WTC11 (cell line): ENCODE data around the gene B3GNT7. TPM values are rescaled to one million over a fixed set of nuclear protein-coding genes. Genes with fewer than 3 reads are reported as not detected.

ENCODE experiments used
- ATAC-seq: fragments of 200-7000 bp; cut with Tn5 transposase; 2 replicates; pipeline ENCODE4 v1.10.0; 2021; ENCODE audit warnings: mild to moderate bottlenecking, moderate library complexity
- CTCF ChIA-PET: fragments of 300-600 bp; sonication (Branson Sonifier 250); formaldehyde crosslinking; loops from one replicate; lab custom pipeline; 2021; ENCODE audit warnings: antibody characterized with exemption; lab: Charles Lee
- POLR2A ChIA-PET: fragments of 350-600 bp; sonication (Branson Sonifier 250); formaldehyde crosslinking; loops from one replicate; lab custom pipeline; 2021; ENCODE audit warnings: antibody characterized with exemption; lab: Charles Lee
- DNase-seq: peaks from one replicate; pipeline ENCODE4 v3.0.0; 2021; ENCODE audit warnings: low spot score
- H3K27ac Mint-ChIP-seq: 2 replicates; pipeline ENCODE4 v1.8.0; 2021; ENCODE audit warnings: mixed read lengths
- H3K27me3 Mint-ChIP-seq: 2 replicates; pipeline ENCODE4 v1.8.0; 2021; ENCODE audit warnings: low read depth, mild to moderate bottlenecking, moderate library complexity, mixed read lengths
- H3K36me3 Mint-ChIP-seq: 2 replicates; pipeline ENCODE4 v1.8.0; 2021; ENCODE audit warnings: mixed read lengths
- H3K4me1 Mint-ChIP-seq: 2 replicates; pipeline ENCODE4 v1.8.0; 2022; ENCODE audit warnings: mixed read lengths
- H3K4me3 Mint-ChIP-seq: 2 replicates; pipeline ENCODE4 v1.8.0; 2021; ENCODE audit warnings: mild to moderate bottlenecking, moderate library complexity, mixed read lengths
- H3K9me3 Mint-ChIP-seq: 2 replicates; pipeline ENCODE4 v1.8.0; 2021; ENCODE audit warnings: mixed read lengths
- ARID4B ChIP-seq: sonication (generic); formaldehyde crosslinking; IDR thresholded peaks from 2 replicates; pipeline ENCODE4 v1.8.0; 2023; ENCODE audit warnings: missing genetic modification reagents, mild to moderate bottlenecking, borderline replicate concordance
- CREM ChIP-seq: sonication (generic); formaldehyde crosslinking; IDR thresholded peaks from 2 replicates; pipeline ENCODE4 v1.8.1; 2022; ENCODE audit warnings: mild to moderate bottlenecking, missing genetic modification reagents, moderate library complexity
- E2F4 ChIP-seq: sonication (generic); formaldehyde crosslinking; IDR thresholded peaks from 2 replicates; pipeline ENCODE4 v1.8.1; 2022; ENCODE audit warnings: low read depth, mild to moderate bottlenecking, moderate library complexity, missing genetic modification reagents, borderline replicate concordance
- ELF4 ChIP-seq: sonication (generic); formaldehyde crosslinking; IDR thresholded peaks from 2 replicates; pipeline ENCODE4 v1.8.1; 2022; ENCODE audit warnings: low read depth, mild to moderate bottlenecking, moderate library complexity, missing genetic modification reagents
- ESRRA ChIP-seq: sonication (generic); formaldehyde crosslinking; IDR thresholded peaks from 2 replicates; pipeline ENCODE4 v1.8.1; 2022; ENCODE audit warnings: mild to moderate bottlenecking, missing genetic modification reagents, borderline replicate concordance
- FOXP1 ChIP-seq: sonication (generic); formaldehyde crosslinking; IDR thresholded peaks from 2 replicates; pipeline ENCODE4 v1.8.0; 2022; ENCODE audit warnings: missing genetic modification reagents, mild to moderate bottlenecking, moderate library complexity, borderline replicate concordance
- HMGA2 ChIP-seq: fragments of 250-450 bp; sonication (Bioruptor Pico); IDR thresholded peaks from 2 replicates; pipeline ENCODE4 v1.4.0; 2021; ENCODE audit warnings: mild to moderate bottlenecking, moderate library complexity
- IRF1 ChIP-seq: sonication (generic); formaldehyde crosslinking; IDR thresholded peaks from 2 replicates; pipeline ENCODE4 v1.8.0; 2023; ENCODE audit warnings: missing genetic modification reagents
- IRF2 ChIP-seq: sonication (generic); formaldehyde crosslinking; IDR thresholded peaks from 2 replicates; pipeline ENCODE4 v1.8.0; 2022; ENCODE audit warnings: low read depth, missing genetic modification reagents, borderline replicate concordance
- KAT7 ChIP-seq: sonication (generic); formaldehyde crosslinking; IDR thresholded peaks from 2 replicates; pipeline ENCODE4 v1.8.1; 2023; ENCODE audit warnings: missing genetic modification reagents, mild to moderate bottlenecking, borderline replicate concordance
- MAX ChIP-seq: sonication (generic); formaldehyde crosslinking; IDR thresholded peaks from 2 replicates; pipeline ENCODE4 v1.8.0; 2022; ENCODE audit warnings: mild to moderate bottlenecking, missing genetic modification reagents
- MXD4 ChIP-seq: fragments of 250-450 bp; sonication (Bioruptor Pico); IDR thresholded peaks from 2 replicates; pipeline ENCODE4 v1.8.0; 2021; ENCODE audit warnings: mild to moderate bottlenecking, moderate library complexity, borderline replicate concordance
- NFYB ChIP-seq: sonication (generic); formaldehyde crosslinking; conservative IDR thresholded peaks from 2 replicates; pipeline ENCODE4 v1.8.0; 2022; ENCODE audit warnings: low read depth, missing genetic modification reagents
- NR3C1 ChIP-seq: sonication (generic); formaldehyde crosslinking; conservative IDR thresholded peaks from 2 replicates; pipeline ENCODE4 v1.8.1; 2023; ENCODE audit warnings: low read depth, mild to moderate bottlenecking, missing genetic modification reagents
- RELA ChIP-seq: sonication (generic); formaldehyde crosslinking; IDR thresholded peaks from 2 replicates; pipeline ENCODE4 v1.8.1; 2022; ENCODE audit warnings: missing genetic modification reagents, mild to moderate bottlenecking, borderline replicate concordance
- SMAD4 ChIP-seq: sonication (generic); formaldehyde crosslinking; IDR thresholded peaks from 2 replicates; pipeline ENCODE4 v1.8.0; 2022; ENCODE audit warnings: mild to moderate bottlenecking, missing genetic modification reagents
- USF1 ChIP-seq: sonication (generic); formaldehyde crosslinking; IDR thresholded peaks from 2 replicates; pipeline ENCODE4 v1.8.0; 2022; ENCODE audit warnings: mild to moderate bottlenecking, missing genetic modification reagents
- USF2 ChIP-seq: sonication (generic); formaldehyde crosslinking; IDR thresholded peaks from 2 replicates; pipeline ENCODE4 v1.8.1; 2023; ENCODE audit warnings: mild to moderate bottlenecking, missing genetic modification reagents, moderate library complexity
- ZNF138 ChIP-seq: sonication (generic); formaldehyde crosslinking; conservative IDR thresholded peaks from 2 replicates; pipeline ENCODE4 v1.8.1; 2022; ENCODE audit warnings: mild to moderate bottlenecking, moderate library complexity, missing genetic modification reagents
- ZNF232 ChIP-seq: sonication (generic); formaldehyde crosslinking; IDR thresholded peaks from 2 replicates; pipeline ENCODE4 v1.8.0; 2022; ENCODE audit warnings: mild to moderate bottlenecking, missing genetic modification reagents
- ZNF263 ChIP-seq: sonication (generic); formaldehyde crosslinking; IDR thresholded peaks from 2 replicates; pipeline ENCODE4 v1.8.1; 2022; ENCODE audit warnings: low read depth, mild to moderate bottlenecking, moderate library complexity, missing genetic modification reagents
- ZNF671 ChIP-seq: fragments of 250-450 bp; sonication (Bioruptor Pico); IDR thresholded peaks from 2 replicates; pipeline ENCODE4 v1.8.0; 2021; ENCODE audit warnings: mild to moderate bottlenecking
- total RNA-seq: library from RNA; stranded (reverse); gene quantifications from 3 replicates; pipeline ENCODE4 v1.2.3, GENCODE V29; 2021

Gene B3GNT7
- total RNA-seq, 1 experiment from 2014 or later = 151 TPM

GRCh38 chr2:231387904-231388724 lies 7.4 kb upstream of the B3GNT7 start (continued):
- TF ChIP-seq IRF1 (CRISPR knock-in tag) = no peak
- no peak for TF ChIP-seq ZNF232 (CRISPR knock-in tag)
- TF ChIP-seq ZNF138 (CRISPR knock-in tag) = 0 out of 2 replicates have a peak, but pooled peaks have one; percentile 31
- no peak for TF ChIP-seq FOXP1 (CRISPR knock-in tag)
- 0 out of 2 replicates have a peak, but pooled peaks have one; percentile 12 for TF ChIP-seq SMAD4 (CRISPR knock-in tag)
- TF ChIP-seq USF2 (CRISPR knock-in tag) = no peak
- TF ChIP-seq MXD4 = no peak
- no peak for TF ChIP-seq IRF2

GRCh38 chr2:231388725-231389346 lies 6.7 kb upstream of the B3GNT7 start:
- H3K9me3 Mint-ChIP-seq = peaks cover 18% of the 10 kb centered on the region
- CTCF ChIA-PET = interaction anchor here (0.7 to 1.5 kb wide), 6 partner anchors 11 to 162 kb away, joined by 3 to 5 read pairs (median 4); no protein-coding TSS in a partner anchor
- no peak for TF ChIP-seq SMAD4 (CRISPR knock-in tag)
- no peak for TF ChIP-seq NFYB
- TF ChIP-seq ZNF263 (CRISPR knock-in tag) = no peak
- TF ChIP-seq RELA = no peak
- TF ChIP-seq ESRRA (CRISPR knock-in tag) = no peak
- no peak for TF ChIP-seq ARID4B (CRISPR knock-in tag)
- no peak for TF ChIP-seq ZNF671
- no peak for TF ChIP-seq MAX (CRISPR knock-in tag)
- TF ChIP-seq NR3C1 = no peak
- no peak for TF ChIP-seq CREM
- no peak for TF ChIP-seq ELF4 (CRISPR knock-in tag)
- TF ChIP-seq ZNF138 (CRISPR knock-in tag) = no peak
- no peak for TF ChIP-seq USF1 (CRISPR knock-in tag)
- TF ChIP-seq HMGA2 (CRISPR knock-in tag) = no peak
- TF ChIP-seq KAT7 (CRISPR knock-in tag) = no peak
- TF ChIP-seq E2F4 (CRISPR knock-in tag) = no peak
- TF ChIP-seq, all 79 proteins: peak for 0
- H3K27me3 Mint-ChIP-seq = peaks cover 5% of the 10 kb centered on the region
- DNase-seq (no peak), ATAC-seq (peak; percentile 13; the same call in 1 of the 2 replicates)
- no peak overlapping the region for H3K4me3 Mint-ChIP-seq
- peaks cover 18% of the 10 kb centered on the region for H3K36me3 Mint-ChIP-seq
- peaks cover 40% of the 10 kb centered on the region for H3K4me1 Mint-ChIP-seq
- H3K27ac Mint-ChIP-seq = no peak overlapping the region; the same call in 1 of the 2 replicates
- POLR2A ChIA-PET = no interaction called here
